Cardiac fibroblast (primary cell): Measurements from ENCODE around the gene ZNF79.
"Not testable (repeated sequence)": the region's sequence is repeated elsewhere in the genome, so short reads cannot be mapped to it uniquely, and the experiment has no call there.

Source experiments
- DNase-seq, 2 donors: peaks; one replicate each; pipeline versions ENCODE4 v3.0.0 to v3.0.0-alpha.2; 2010; ENCODE audit warnings: low read depth in 2 of 2
- H3K4me3 ChIP-seq, 2 donors: replicated peaks in 1 of 2; 1 replicate in 1 of 2; 2 replicates in 1 of 2; pipeline ENCODE4 v1.5.1; 2011; ENCODE audit warnings: low read depth in 2 of 2, low read length in 2 of 2, mild to moderate bottlenecking in 2 of 2, moderate library complexity in 1 of 2
- TF ChIP-seq, protein P1 (sequence below): IDR thresholded peaks from one replicate; pipeline ENCODE4 v1.5.1; 2011; ENCODE audit warnings: low read depth, mild to moderate bottlenecking, low read length, inconsistent platforms

ZNF79 gene

DNA sequence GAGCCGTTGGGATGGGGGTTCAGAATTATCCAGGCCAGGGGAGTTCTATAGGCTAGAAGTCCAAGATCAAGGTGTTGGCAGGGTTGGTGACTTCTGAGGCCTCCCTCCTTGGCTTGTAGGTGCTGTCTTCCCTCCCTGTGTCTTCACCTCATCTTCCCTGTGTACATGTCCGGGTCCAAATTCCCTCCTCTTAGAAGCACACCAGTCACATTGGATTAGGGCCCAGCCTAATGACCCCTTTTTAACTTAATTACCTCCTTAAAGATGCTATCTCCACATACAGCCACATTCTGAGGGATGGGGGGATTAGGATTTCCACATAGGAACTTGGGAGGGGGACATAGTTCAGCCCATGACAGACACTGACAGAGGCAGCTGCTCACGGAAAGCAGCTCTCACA is 39.2 kb downstream of the ZNF79 start:
- TF ChIP-seq, protein P1, sequence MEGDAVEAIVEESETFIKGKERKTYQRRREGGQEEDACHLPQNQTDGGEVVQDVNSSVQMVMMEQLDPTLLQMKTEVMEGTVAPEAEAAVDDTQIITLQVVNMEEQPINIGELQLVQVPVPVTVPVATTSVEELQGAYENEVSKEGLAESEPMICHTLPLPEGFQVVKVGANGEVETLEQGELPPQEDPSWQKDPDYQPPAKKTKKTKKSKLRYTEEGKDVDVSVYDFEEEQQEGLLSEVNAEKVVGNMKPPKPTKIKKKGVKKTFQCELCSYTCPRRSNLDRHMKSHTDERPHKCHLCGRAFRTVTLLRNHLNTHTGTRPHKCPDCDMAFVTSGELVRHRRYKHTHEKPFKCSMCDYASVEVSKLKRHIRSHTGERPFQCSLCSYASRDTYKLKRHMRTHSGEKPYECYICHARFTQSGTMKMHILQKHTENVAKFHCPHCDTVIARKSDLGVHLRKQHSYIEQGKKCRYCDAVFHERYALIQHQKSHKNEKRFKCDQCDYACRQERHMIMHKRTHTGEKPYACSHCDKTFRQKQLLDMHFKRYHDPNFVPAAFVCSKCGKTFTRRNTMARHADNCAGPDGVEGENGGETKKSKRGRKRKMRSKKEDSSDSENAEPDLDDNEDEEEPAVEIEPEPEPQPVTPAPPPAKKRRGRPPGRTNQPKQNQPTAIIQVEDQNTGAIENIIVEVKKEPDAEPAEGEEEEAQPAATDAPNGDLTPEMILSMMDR: no peak
- DNase-seq: no peak

DNA sequence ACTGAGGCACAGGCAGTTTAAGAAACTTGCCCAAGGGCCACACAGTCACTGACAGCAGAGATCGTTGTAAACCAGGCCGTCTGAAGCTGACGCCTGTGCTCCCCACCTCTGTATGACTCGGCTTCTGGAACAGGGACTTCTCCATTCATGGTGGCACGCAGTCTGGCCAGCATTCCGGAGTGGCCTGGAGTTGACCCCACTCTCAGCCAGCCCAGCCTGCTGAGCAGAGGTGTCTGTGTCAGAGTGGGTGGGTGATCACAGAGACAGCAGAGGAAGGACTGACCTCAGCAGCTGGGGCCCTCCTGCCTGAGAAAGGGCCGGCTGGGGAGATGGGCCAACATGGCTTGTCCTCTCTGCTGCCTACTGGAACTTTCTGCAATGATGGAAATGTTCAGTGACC is 39.7 kb downstream of the ZNF79 start:
- H3K4me3 ChIP-seq: no peak overlapping the region
- TF ChIP-seq, protein P1: no peak
- DNase-seq: peak; percentile 36 to 51

More for the DNA sequence above, 39.2 kb downstream of the ZNF79 start:
- H3K4me3 ChIP-seq: no peak overlapping the region

DNA sequence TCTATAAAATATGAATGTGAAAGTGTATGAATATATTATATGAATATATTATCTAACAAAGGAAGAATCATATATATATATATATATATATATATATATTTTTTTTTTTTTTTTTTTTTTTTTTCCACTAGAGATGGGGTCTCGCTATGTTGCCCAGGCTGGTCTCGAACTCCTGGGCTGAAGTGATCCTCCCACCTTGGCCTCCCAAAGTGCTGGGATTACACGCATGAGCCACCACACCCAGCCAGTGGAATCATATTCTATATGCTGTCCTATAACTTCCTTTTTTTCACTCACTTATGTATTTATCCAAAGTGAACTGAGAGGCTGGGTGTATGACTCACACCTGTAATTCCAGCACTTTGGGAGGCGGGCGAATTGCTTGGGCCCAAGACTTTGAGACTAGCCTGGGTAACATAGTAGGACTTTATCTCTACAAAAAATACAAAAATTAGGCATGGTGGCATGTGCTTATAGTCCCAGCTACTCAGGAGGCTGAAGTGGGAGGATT is 42.3 kb downstream of the ZNF79 start:
- not testable (repeated sequence) for DNase-seq, H3K4me3 ChIP-seq

DNA sequence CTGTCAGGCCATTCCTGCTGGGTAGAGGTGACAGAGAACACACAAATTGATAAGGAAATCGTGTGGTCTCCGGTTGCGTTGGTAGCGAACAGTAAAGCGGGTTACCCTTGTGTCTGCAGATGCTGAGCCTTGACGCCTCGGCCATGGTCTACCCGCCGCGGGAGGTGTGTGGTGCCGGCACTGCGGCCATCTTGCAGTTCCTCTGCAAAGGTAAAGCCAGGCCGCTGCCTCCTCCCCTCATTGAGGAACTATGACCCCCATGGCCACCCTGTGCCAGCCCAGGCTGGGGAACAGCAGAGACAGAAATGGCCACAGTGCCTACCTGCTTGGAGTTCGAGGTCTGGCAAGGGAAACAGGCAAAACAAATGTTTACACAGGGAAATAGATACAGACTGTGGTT is 43.4 kb downstream of the ZNF79 start:
- TF ChIP-seq, protein P1: no peak
- DNase-seq: no peak
- no peak overlapping the region for H3K4me3 ChIP-seq

DNA sequence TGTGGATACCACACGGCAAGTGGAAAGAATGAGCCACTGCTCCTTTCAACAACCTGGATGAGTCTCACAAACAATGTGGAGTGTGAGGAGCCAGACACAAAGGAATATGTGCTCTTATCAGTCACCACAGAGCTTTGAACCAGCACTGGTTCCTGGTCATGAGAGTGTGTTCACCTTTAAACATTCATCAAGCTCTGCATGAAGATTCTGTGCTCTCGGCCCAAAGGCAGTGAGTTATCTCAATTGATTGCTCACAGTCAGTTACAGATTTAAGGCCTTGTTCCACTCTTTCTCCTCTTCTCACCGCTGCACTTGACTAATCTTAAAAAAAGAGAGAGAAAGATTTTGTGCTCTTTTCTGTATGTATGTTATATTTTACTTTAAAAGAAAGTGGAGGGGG is 46.5 kb downstream of the ZNF79 start:
- no peak overlapping the region for H3K4me3 ChIP-seq
- DNase-seq: no peak
- TF ChIP-seq, protein P1: no peak

DNA sequence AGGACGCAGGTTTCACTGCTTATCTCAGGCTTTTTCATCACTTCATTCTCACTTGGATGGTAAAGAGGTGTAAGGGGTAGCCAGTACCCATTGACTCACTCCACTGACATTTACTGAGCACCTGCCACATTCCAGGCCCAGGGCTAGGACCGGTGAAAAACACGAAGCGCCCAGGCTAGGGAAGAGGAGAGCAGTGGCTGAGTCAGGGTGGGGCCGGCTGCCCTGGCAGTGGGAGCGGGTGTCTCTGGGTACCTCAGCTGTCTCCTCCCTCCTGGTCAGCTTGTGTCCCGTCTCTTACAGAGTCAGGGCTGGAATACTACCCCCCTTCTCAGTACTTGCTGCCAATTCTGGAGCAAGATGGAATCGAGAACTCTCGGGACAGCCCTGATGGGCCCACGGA is 49.3 kb downstream of the ZNF79 start:
- H3K4me3 ChIP-seq: no peak overlapping the region
- TF ChIP-seq, protein P1: no peak
- no peak for DNase-seq

DNA sequence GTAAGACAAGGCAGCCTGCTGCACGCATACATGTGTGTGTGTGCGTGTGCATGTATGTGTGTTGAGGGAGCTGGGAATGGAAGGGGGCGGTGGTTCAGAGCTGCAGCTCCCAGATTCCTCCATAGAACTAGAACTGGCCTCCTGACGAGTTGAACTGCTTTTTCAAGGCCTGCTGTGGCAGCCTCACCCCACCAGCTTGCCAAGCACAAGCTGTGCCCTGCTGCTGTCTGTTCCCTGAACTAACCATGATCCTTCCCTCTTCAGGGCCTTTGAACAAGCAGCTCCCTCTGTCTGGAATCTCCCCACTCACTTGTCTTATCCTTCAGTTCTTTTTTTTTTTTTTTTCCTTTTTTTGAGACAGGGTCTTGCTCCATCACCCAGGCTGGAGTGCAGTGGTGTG is 49.8 kb downstream of the ZNF79 start:
- no peak for DNase-seq
- no peak overlapping the region for H3K4me3 ChIP-seq
- TF ChIP-seq, protein P1: no peak
